RWPE1 (cell line): Measurements from ENCODE around the gene SNCAIP.

ENCODE experiments used
- CTCF ChIA-PET: fragments of 350-600 bp; sonication (Branson Sonifier 250); formaldehyde crosslinking; extraction: SDS; loops from one replicate; lab custom pipeline; 2021; lab: Yijun Ruan, JAX
- POLR2A ChIA-PET: fragments of 400-600 bp; formaldehyde crosslinking; extraction: SDS; loops from one replicate; lab custom pipeline; 2020; ENCODE audit warnings: antibody characterized with exemption; ENCODE audit not compliant: low non-redundant PET; lab: Yijun Ruan, JAX
- DNase-seq: peaks from one replicate; pipeline ENCODE4 v3.0.0; 2012; ENCODE audit warnings: low spot score
- H3K27ac ChIP-seq: fragments of 450-650 bp; 2 replicates; pipeline ENCODE4 v1.5.1; 2017
- CTCF ChIP-seq: fragments of 450-650 bp; conservative IDR thresholded peaks from 2 replicates; pipeline ENCODE4 v1.5.1; 2017; ENCODE audit warnings: low read depth, mild to moderate bottlenecking

The SNCAIP gene

GRCh38 chr5:122499585-122499984, 187.5 kb downstream of the SNCAIP start:
- no peak for TF ChIP-seq CTCF
- DNase-seq, result no peak
- H3K27ac ChIP-seq, result no peak overlapping the region
- ChIA-PET CTCF (interaction anchor here (0.6 to 1.0 kb wide), 2 partner anchors 278 to 872 kb away, joined by 3 read pairs; no protein-coding TSS in a partner anchor), POLR2A (interaction anchor here (0.6 kb wide), 1 partner anchor 919 kb away, joined by 4 read pairs; no protein-coding TSS in a partner anchor)

GRCh38 chr5:122500245-122501088, 188.4 kb downstream of the SNCAIP start:
- POLR2A ChIA-PET, result interaction anchor here (0.6 kb wide), 1 partner anchor 918 kb away, joined by 4 read pairs; no protein-coding TSS in a partner anchor
- CTCF ChIA-PET, result interaction anchor here (0.6 to 1.1 kb wide), 16 partner anchors 8 to 871 kb away, joined by 3 to 6 read pairs (median 4); no protein-coding TSS in a partner anchor
- H3K27ac ChIP-seq, result no peak overlapping the region
- TF ChIP-seq CTCF, result peak; percentile 66
- peak; percentile 59 for DNase-seq

- no peak; the same call in 1 of the 2 replicates for TF ChIP-seq CTCF
- ChIA-PET POLR2A (no interaction called here), CTCF (interaction anchor here (0.6 to 1.1 kb wide), 11 partner anchors 8 to 845 kb away, joined by 3 to 6 read pairs (median 5); no protein-coding TSS in a partner anchor)
- no peak overlapping the region for H3K27ac ChIP-seq
- no peak for DNase-seq
These were observed 189.0 kb downstream of the SNCAIP start for GRCh38 chr5:122501089-122501435.

- ChIA-PET POLR2A (no interaction called here), CTCF (no interaction called here)
- no peak for DNase-seq
- no peak for TF ChIP-seq CTCF
- H3K27ac ChIP-seq, result no peak overlapping the region
These were observed 195.0 kb downstream of the SNCAIP start for GRCh38 chr5:122507045-122507444.

GRCh38 chr5:122507581-122507980, 195.5 kb downstream of the SNCAIP start:
- no peak overlapping the region for H3K27ac ChIP-seq
- DNase-seq, result peak; percentile 34
- ChIA-PET CTCF (no interaction called here), POLR2A (no interaction called here)
- no peak for TF ChIP-seq CTCF

GRCh38 chr5:122508623-122509022, 196.6 kb downstream of the SNCAIP start:
- no peak overlapping the region for H3K27ac ChIP-seq
- CTCF ChIA-PET, result interaction anchor here (0.6 kb wide), 1 partner anchor 8 kb away, joined by 6 read pairs; no protein-coding TSS in a partner anchor
- no peak for DNase-seq
- no peak for TF ChIP-seq CTCF
- POLR2A ChIA-PET, result no interaction called here
